Measurements from ENCODE around the gene IQGAP2. TPM values are rescaled to one million over a fixed set of nuclear protein-coding genes. Genes with fewer than 3 reads are reported as not detected.

The IQGAP2 gene
- total and polyA plus RNA-seq, 9 donors = 5.4 to 18.9 (median 9.5) TPM

DNA sequence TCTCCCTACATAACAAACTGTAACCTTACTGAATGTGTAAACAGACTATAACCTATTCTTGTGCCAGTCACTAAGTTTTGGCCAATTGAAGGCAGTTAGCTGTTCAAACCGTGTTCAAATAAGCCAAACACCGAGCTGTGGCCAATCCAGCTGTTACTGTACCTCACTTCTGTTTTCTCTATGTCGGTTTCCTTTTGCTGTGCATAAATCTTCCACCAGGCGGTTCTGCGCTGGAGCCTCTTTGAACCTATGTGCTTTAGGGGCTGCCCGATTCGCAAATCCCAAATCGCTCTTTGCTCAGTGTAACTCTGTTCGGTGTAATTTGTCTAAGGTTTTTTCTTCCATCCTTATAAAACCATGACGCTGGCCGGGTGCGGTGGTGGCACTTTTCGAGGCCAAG is 344.6 kb downstream of the IQGAP2 start:
- 82% methylated on average over 4 of the region's 13 CpGs for WGBS (ENCODE audit: insufficient coverage)
- no peak overlapping the region for H3K27ac ChIP-seq (ENCODE audit: low read length)
- H3K9me3 ChIP-seq (replicated peaks; ENCODE audit: control insufficient read depth, low read depth, low read length) = no peaks in the 10 kb centered on the region
- H3K27me3 ChIP-seq (ENCODE audit: control insufficient read depth, insufficient read depth, low read length) = no peaks in the 10 kb centered on the region
- no peak overlapping the region for H3K4me3 ChIP-seq (ENCODE audit: low read length)
- H3K4me1 ChIP-seq (ENCODE audit: control insufficient read depth, insufficient read depth, low read length) = no peaks in the 10 kb centered on the region
- DNase-seq = no peak
- H3K36me3 ChIP-seq (ENCODE audit: control insufficient read depth, insufficient read depth, low read length) = no peaks in the 10 kb centered on the region

DNA sequence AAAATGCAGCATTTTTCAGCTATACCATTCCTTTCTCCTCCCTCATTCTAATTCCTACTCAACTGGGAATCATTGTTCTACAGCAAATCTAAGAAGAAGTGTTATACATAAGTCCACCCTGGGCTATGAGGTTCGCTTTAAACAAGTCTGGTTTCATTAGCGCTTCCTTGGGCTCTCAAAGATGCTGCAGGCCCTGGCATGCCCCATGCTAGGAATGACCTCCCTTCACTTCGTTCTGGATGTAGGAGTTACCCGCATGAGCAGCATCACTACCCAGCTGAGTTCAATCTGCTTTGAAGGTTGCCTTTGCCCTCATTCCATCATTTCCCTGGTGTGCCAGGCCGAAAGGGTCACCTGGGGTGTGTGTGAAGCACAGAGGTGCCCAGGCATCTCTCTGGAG is 348.2 kb downstream of the IQGAP2 start:
- DNase-seq = no peak
- Histone ChIP-seq H3K4me3 (ENCODE audit: low read length) (no peak overlapping the region), H3K36me3 (ENCODE audit: control insufficient read depth, insufficient read depth, low read length) (no peaks in the 10 kb centered on the region), H3K4me1 (ENCODE audit: control insufficient read depth, insufficient read depth, low read length) (no peaks in the 10 kb centered on the region), H3K27ac (ENCODE audit: low read length) (no peak overlapping the region), H3K27me3 (ENCODE audit: control insufficient read depth, insufficient read depth, low read length) (no peaks in the 10 kb centered on the region), H3K9me3 (replicated peaks; ENCODE audit: control insufficient read depth, low read depth, low read length) (no peaks in the 10 kb centered on the region)
- 100% methylated on average over 1 of the region's 5 CpGs for WGBS (ENCODE audit: insufficient coverage)

DNA sequence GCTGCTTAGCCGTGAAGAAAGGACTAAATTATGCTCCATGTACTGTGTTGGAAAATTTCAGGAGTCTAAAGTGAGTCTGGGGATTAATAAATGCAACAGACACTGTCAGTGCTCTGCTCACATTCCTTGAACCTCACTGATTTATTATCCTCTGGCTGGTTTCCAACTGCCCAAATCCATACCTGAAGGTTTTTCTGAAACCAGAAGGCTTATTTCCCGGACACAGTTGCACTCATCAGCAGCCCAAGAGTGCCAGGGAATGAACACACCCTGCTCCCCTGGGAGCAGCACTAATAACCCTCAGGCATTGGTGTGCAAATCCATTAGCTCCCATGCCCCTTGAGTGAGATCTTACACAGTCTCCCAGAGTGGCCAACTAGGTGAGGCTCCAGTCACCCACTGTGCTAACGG is 351.6 kb downstream of the IQGAP2 start:
- H3K27ac ChIP-seq (ENCODE audit: low read length) = no peak overlapping the region
- H3K36me3 ChIP-seq (ENCODE audit: control insufficient read depth, insufficient read depth, low read length) = no peaks in the 10 kb centered on the region
- H3K4me1 ChIP-seq (ENCODE audit: control insufficient read depth, insufficient read depth, low read length) = no peaks in the 10 kb centered on the region
- no peak for DNase-seq
- 22% methylated on average over 2 of the region's 3 CpGs for WGBS (ENCODE audit: insufficient coverage)
- no peaks in the 10 kb centered on the region for H3K9me3 ChIP-seq (replicated peaks; ENCODE audit: control insufficient read depth, low read depth, low read length)
- H3K4me3 ChIP-seq (ENCODE audit: low read length) = no peak overlapping the region
- H3K27me3 ChIP-seq (ENCODE audit: control insufficient read depth, insufficient read depth, low read length) = no peaks in the 10 kb centered on the region

DNA sequence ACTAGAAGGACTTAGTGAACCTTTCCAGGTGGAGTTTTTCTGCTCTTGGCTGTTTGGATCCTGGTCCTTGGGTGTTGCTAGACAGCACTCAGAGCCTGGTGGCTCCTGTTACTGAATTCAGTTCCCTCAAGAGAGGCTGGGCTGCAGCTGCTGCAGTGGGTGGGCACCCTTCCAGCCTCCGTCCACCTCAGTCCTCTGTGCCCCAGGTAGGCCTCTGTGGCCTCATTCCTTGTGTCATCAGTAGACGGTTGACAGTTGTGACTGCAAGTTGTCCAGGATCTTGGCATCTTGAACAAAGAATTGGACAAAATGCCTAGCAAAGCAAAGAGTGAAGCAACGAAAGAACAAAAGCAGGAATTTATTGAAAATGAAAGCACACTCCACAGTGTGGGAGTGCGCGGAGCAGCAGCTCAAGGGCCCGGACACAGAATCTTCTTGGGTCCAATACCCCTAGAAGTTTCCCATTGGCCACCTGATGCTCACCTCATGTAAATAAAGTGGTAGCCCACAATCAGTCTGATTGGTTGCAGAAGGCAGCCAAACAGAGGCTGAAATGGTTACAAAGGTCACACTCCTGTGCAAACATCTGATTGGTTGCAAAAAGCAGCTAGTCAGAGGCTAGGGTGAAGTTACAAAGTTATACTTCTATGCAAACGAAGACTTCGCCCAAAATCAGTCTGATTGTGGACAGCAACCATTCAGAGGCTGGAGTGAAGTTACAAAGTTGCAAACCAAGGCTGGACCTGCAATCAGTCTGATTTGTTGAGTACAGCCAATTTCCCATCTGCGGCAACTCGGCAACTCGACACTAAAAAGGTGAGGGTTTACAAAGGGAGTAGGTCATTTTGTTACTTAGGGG is 352.9 kb downstream of the IQGAP2 start:
- 74% methylated on average over 8 of the region's 11 CpGs for WGBS (ENCODE audit: insufficient coverage)
- Histone ChIP-seq H3K27me3 (ENCODE audit: control insufficient read depth, insufficient read depth, low read length) (no peaks in the 10 kb centered on the region), H3K4me1 (ENCODE audit: control insufficient read depth, insufficient read depth, low read length) (no peaks in the 10 kb centered on the region), H3K4me3 (ENCODE audit: low read length) (no peak overlapping the region), H3K9me3 (replicated peaks; ENCODE audit: control insufficient read depth, low read depth, low read length) (no peaks in the 10 kb centered on the region), H3K27ac (ENCODE audit: low read length) (no peak overlapping the region), H3K36me3 (ENCODE audit: control insufficient read depth, insufficient read depth, low read length) (no peaks in the 10 kb centered on the region)
- DNase-seq = no peak

DNA sequence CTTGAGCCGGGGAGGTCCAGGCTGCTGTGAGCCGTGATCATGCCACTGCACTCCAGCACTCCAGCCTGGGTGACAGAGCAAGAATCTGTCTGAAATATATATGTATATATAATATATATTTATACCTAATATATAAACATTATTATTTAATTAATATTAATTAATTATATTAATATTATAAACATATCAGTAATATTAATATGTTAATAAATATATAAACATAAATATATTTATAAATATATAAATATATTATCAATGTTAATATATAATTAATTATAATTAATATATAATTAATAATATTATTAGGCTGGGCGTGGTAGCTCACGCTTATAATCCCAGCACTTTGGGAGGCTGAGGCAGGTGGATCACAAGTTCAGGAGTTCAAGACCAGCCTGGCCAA is 354.0 kb downstream of the IQGAP2 start:
- no peak for DNase-seq
- H3K9me3 ChIP-seq (replicated peaks; ENCODE audit: control insufficient read depth, low read depth, low read length) = no peaks in the 10 kb centered on the region
- no peaks in the 10 kb centered on the region for H3K4me1 ChIP-seq (ENCODE audit: control insufficient read depth, insufficient read depth, low read length)
- no peaks in the 10 kb centered on the region for H3K36me3 ChIP-seq (ENCODE audit: control insufficient read depth, insufficient read depth, low read length)
- no peaks in the 10 kb centered on the region for H3K27me3 ChIP-seq (ENCODE audit: control insufficient read depth, insufficient read depth, low read length)
- no peak overlapping the region for H3K4me3 ChIP-seq (ENCODE audit: low read length)
- H3K27ac ChIP-seq (ENCODE audit: low read length) = no peak overlapping the region
- no CpG with 5 or more reads among the region's 4 CpGs for WGBS (ENCODE audit: insufficient coverage)

Other genes with a start within 250 kb of the IQGAP2 start
- gene F2RL2, start 220.1 kb downstream of the IQGAP2 start, total RNA-seq = 1.3 TPM
- gene F2RL2, start 220.1 kb downstream of the IQGAP2 start, polyA plus RNA-seq (ENCODE audit: insufficient read depth in 1 of 8, insufficient read length in 8 of 8, low replicate concordance in 1 of 8) = 1 to 10 TPM in 5 of 8 donors, under 1 TPM in 3; 0.84 to 3.2 (median 1.0) TPM